ENCODE data around the gene GPR137. TPM values are rescaled to one million over a fixed set of nuclear protein-coding genes. Genes with fewer than 3 reads are reported as not detected.

Gene GPR137
- total RNA-seq, 1 experiment from 2014 or later: 51.8 TPM

GRCh38 chr11:64317325-64317960, 31.8 kb downstream of the GPR137 start, which contains the start of gene TRMT112 (continued):
- peak; percentile 85 for TF ChIP-seq MAX (CRISPR knock-in tag; IDR thresholded peaks at IDR 0.05)
- 0 out of 2 replicates have a peak, but pooled peaks have one; percentile 47 for TF ChIP-seq ZNF219 (CRISPR knock-in tag; IDR thresholded peaks at IDR 0.05; ENCODE audit: borderline replicate concordance)
- peak; percentile 72; the same call in 1 of the 2 replicates for TF ChIP-seq ETV6 (CRISPR knock-in tag; IDR thresholded peaks at IDR 0.05)
- TF ChIP-seq USF2 (CRISPR knock-in tag; IDR thresholded peaks at IDR 0.05): peak; percentile 84
- no peak for TF ChIP-seq ZSCAN18 (CRISPR knock-in tag; IDR thresholded peaks at IDR 0.05)
- peak; percentile 59; the same call in 1 of the 2 replicates for TF ChIP-seq FOXK1 (CRISPR knock-in tag; IDR thresholded peaks at IDR 0.05)

- peaks cover 27% of the 10 kb centered on the region for H3K36me3 Mint-ChIP-seq
- peak within 1 kb of the TSS; percentile 90 for H3K4me3 Mint-ChIP-seq
- no peaks in the 10 kb centered on the region for H3K9me3 Mint-ChIP-seq
- POLR2A ChIA-PET: interaction anchor here (0.5 to 3.0 kb wide), 17 partner anchors 13 to 656 kb away, joined by 3 to 25 read pairs (median 6); partner anchors contain the start of genes CATSPERZ, DNAJC4, ESRRA and FKBP2
- H3K4me1 Mint-ChIP-seq: peaks cover 17% of the 10 kb centered on the region
- CTCF ChIA-PET: interaction anchor here (0.7 to 3.8 kb wide), 38 partner anchors 9 to 339 kb away, joined by 3 to 173 read pairs (median 5); partner anchors contain the start of genes BAD, CATSPERZ, CCDC88B and ESRRA
- ATAC-seq: peak; percentile 71
- no peaks in the 10 kb centered on the region for H3K27me3 Mint-ChIP-seq (ENCODE audit: low read depth)
- H3K27ac Mint-ChIP-seq: peak within 1 kb of the TSS; percentile 99
- peak; percentile 90 for DNase-seq (ENCODE audit: low spot score)
- TF ChIP-seq RORB (CRISPR knock-in tag; IDR thresholded peaks at IDR 0.05): no peak
- no peak for TF ChIP-seq TEAD1 (CRISPR knock-in tag; IDR thresholded peaks at IDR 0.05)
- TF ChIP-seq ZNF281 (CRISPR knock-in tag; IDR thresholded peaks at IDR 0.05): no peak
- TF ChIP-seq MYBL2 (CRISPR knock-in tag; IDR thresholded peaks at IDR 0.05): peak; percentile 70; the same call in 1 of the 2 replicates
- peak; percentile 70 for TF ChIP-seq SMAD3 (CRISPR knock-in tag; IDR thresholded peaks at IDR 0.05; ENCODE audit: borderline replicate concordance)
- TF ChIP-seq KAT7 (CRISPR knock-in tag; IDR thresholded peaks at IDR 0.05; ENCODE audit: borderline replicate concordance): 0 out of 2 replicates have a peak, but pooled peaks have one; percentile 15
- 0 out of 2 replicates have a peak, but pooled peaks have one; percentile 35 for TF ChIP-seq HMGXB4 (CRISPR knock-in tag; IDR thresholded peaks at IDR 0.05)
- no peak for TF ChIP-seq TP53 (CRISPR knock-in tag; IDR thresholded peaks at IDR 0.05)
- no peak for TF ChIP-seq ZNF263 (CRISPR knock-in tag; IDR thresholded peaks at IDR 0.05; ENCODE audit: low read depth)
- TF ChIP-seq ZNF396 (CRISPR knock-in tag; IDR thresholded peaks at IDR 0.05; ENCODE audit: borderline replicate concordance): no peak
- TF ChIP-seq TCF7 (CRISPR knock-in tag; IDR thresholded peaks at IDR 0.05; ENCODE audit: low read depth): 0 out of 2 replicates have a peak, but pooled peaks have one; percentile 46
- 0 out of 2 replicates have a peak, but pooled peaks have one; percentile 22 for TF ChIP-seq E2F1 (CRISPR knock-in tag; IDR thresholded peaks at IDR 0.05)
- TF ChIP-seq SP1 (CRISPR knock-in tag; conservative IDR thresholded peaks at IDR 0.05): peak; percentile 64; the same call in 1 of the 2 replicates
- peak; percentile 8; the same call in 1 of the 2 replicates for TF ChIP-seq ZNF416 (CRISPR knock-in tag; IDR thresholded peaks at IDR 0.05)
- peak; percentile 64; the same call in 1 of the 2 replicates for TF ChIP-seq FOXP4 (CRISPR knock-in tag; IDR thresholded peaks at IDR 0.05)
- TF ChIP-seq NFE2L1 (CRISPR knock-in tag; IDR thresholded peaks at IDR 0.05): 0 out of 2 replicates have a peak, but pooled peaks have one; percentile 12
Measured at GRCh38 chr11:64317961-64318765, 32.5 kb downstream of the GPR137 start, which contains the start of gene PRDX5. TSS of gene PRDX5 (plus strand) at chr11:64318121. CDS start at chr11:64318216, 95 bp downstream.
